OCI-LY7 (cell line): ENCODE data around the gene RIPPLY2. TPM values are rescaled to one million over a fixed set of nuclear protein-coding genes. Genes with fewer than 3 reads are reported as not detected.

Experiments used
- BruUV-seq: library from RNA; stranded (reverse); fragments of 400-500 nt; replicated peaks from 2 replicates; lab custom pipeline; 2021; lab: Mats Ljungman, UMichigan
- CTCF ChIA-PET: fragments of 300-600 bp; sonication (Branson Sonifier 250); formaldehyde crosslinking; loops from one replicate; lab custom pipeline; 2022; ENCODE audit warnings: antibody characterized with exemption; ENCODE audit not compliant: unreplicated experiment; lab: Charles Lee
- POLR2A ChIA-PET: fragments of 300-600 bp; sonication (Branson Sonifier 250); formaldehyde crosslinking; loops from one replicate; lab custom pipeline; 2022; ENCODE audit warnings: antibody characterized with exemption; lab: Charles Lee
- DNase-seq: peaks from one replicate; pipeline ENCODE4 v3.0.0-alpha.2; 2015; ENCODE audit warnings: low spot score
- H2AFZ ChIP-seq: fragments of 200-600 bp; sonication (generic), shearing (Covaris generic); 2 replicates; pipeline ENCODE4 v1.6.1; 2014; ENCODE audit warnings: mild to moderate bottlenecking, antibody characterized with exemption, low read length, moderate library complexity
- H3K27ac ChIP-seq: fragments of 200-600 bp; sonication (generic); 2 replicates; pipeline ENCODE4 v1.5.1; 2014; ENCODE audit warnings: mixed run types, low read depth, mild to moderate bottlenecking, moderate library complexity, low read length, inconsistent platforms; ENCODE audit not compliant: poor library complexity, severe bottlenecking
- H3K36me3 ChIP-seq: fragments of 200-600 bp; sonication (generic); 2 replicates; pipeline ENCODE4 v1.6.1; 2014; ENCODE audit warnings: mild to moderate bottlenecking, antibody characterized with exemption, low read length, moderate library complexity, mixed read lengths; ENCODE audit not compliant: insufficient read depth
- H3K4me1 ChIP-seq: fragments of 200-600 bp; sonication (generic); 2 replicates; pipeline ENCODE4 v1.5.1; 2014; ENCODE audit warnings: mild to moderate bottlenecking, low read length; ENCODE audit not compliant: insufficient read depth, poor library complexity, severe bottlenecking
- H3K4me2 ChIP-seq: fragments of 200-600 bp; sonication (generic); 2 replicates; pipeline ENCODE4 v1.6.1; 2014; ENCODE audit warnings: mild to moderate bottlenecking, low read length
- H3K4me3 ChIP-seq: fragments of 200-600 bp; sonication (generic); 2 replicates; pipeline ENCODE4 v1.5.1; 2014; ENCODE audit warnings: mild to moderate bottlenecking, low read depth, low read length; ENCODE audit not compliant: poor library complexity, severe bottlenecking
- H3K79me2 ChIP-seq: fragments of 200-600 bp; sonication (generic); 2 replicates; pipeline ENCODE4 v1.6.1; 2016; ENCODE audit warnings: low read depth, mild to moderate bottlenecking, low read length, moderate library complexity, mixed read lengths; ENCODE audit not compliant: insufficient read depth
- H3K9me2 ChIP-seq: fragments of 200-600 bp; sonication (generic); 2 replicates; pipeline ENCODE4 v1.6.1; 2016; ENCODE audit warnings: mild to moderate bottlenecking, low read length, mixed read lengths; ENCODE audit not compliant: insufficient read depth
- H3K9me3 ChIP-seq: fragments of 200-600 bp; sonication (generic); 2 replicates; pipeline ENCODE4 v1.6.1; 2014; ENCODE audit warnings: mild to moderate bottlenecking, mixed run types, low read length, mixed read lengths
- H4K20me1 ChIP-seq: fragments of 200-600 bp; sonication (generic); 2 replicates; pipeline ENCODE4 v1.6.1; 2014; ENCODE audit warnings: mild to moderate bottlenecking, antibody characterized with exemption, low read length, moderate library complexity, mixed read lengths; ENCODE audit not compliant: insufficient read depth
- EZH2phosphoT487 ChIP-seq: fragments of 200-600 bp; sonication (generic); IDR thresholded peaks from 2 replicates; pipeline ENCODE4 v1.6.1; 2018; ENCODE audit warnings: low read depth, borderline replicate concordance, mild to moderate bottlenecking, mixed run types, antibody characterized with exemption, low read length, moderate library complexity, mixed read lengths
- intact Hi-C: fragments of 100-400 bp; cut with micrococcal nuclease; formaldehyde crosslinking; loops from one replicate; pipeline ENCODE4 v1.10.0; 2022; ENCODE audit not compliant: unreplicated experiment
- total RNA-seq, 2 experiments: library from RNA; depleted of rRNA in 1 of 2; stranded (reverse); fragments of >200 nt in 1 of 2; shearing (Covaris generic) in 1 of 2; gene quantifications; 2 replicates each; pipeline ENCODE4 v1.2.3, GENCODE V29; 2014 to 2022
- TF ChIP-seq, protein P1 (sequence below): fragments of 200-600 bp; sonication (generic); conservative IDR thresholded peaks from 2 replicates; pipeline ENCODE4 v1.5.1; 2014; ENCODE audit warnings: mild to moderate bottlenecking, antibody characterized with exemption, low read length, moderate library complexity, mixed read lengths

The RIPPLY2 gene
- total RNA-seq, 2 experiments from 2014 or later = not detected

DNA sequence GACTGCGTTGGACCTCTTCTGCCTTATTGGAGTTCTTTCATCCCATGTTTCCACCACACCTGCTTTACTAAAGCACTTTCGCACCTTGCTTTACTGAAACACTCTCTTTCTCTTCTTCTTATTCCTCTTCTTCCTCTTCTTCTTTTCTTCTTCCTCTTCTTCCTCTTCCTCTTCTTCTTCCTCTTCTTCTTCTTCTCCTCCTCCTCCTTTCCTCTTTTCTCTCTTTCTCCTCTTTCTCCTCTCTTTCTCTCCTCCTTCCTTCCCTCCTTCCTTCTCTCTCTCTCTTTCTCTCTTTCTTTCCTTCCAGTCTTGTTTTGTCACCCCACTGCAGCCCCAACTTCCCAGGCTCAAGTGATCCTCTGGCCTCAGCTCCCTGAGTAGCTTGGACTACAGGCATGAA, 4.0 kb upstream of the RIPPLY2 start:
- no peaks in the 10 kb centered on the region for H3K79me2 ChIP-seq
- H3K36me3 ChIP-seq = no peaks in the 10 kb centered on the region
- DNase-seq = no peak
- POLR2A ChIA-PET = no interaction called here
- H3K9me3 ChIP-seq = no peaks in the 10 kb centered on the region
- no peaks in the 10 kb centered on the region for H3K9me2 ChIP-seq
- no peaks in the 10 kb centered on the region for H3K4me1 ChIP-seq
- CTCF ChIA-PET = no interaction called here
- intact Hi-C loops = no loop called here
- H4K20me1 ChIP-seq = no peaks in the 10 kb centered on the region
- H2AFZ ChIP-seq = no peak overlapping the region
- no peak overlapping the region for H3K4me3 ChIP-seq
- no peak overlapping the region for H3K4me2 ChIP-seq
- no peak overlapping the region for H3K27ac ChIP-seq
- BruUV-seq = no TSS peak
- no peak for TF ChIP-seq EZH2phosphoT487
- TF ChIP-seq, protein P1, sequence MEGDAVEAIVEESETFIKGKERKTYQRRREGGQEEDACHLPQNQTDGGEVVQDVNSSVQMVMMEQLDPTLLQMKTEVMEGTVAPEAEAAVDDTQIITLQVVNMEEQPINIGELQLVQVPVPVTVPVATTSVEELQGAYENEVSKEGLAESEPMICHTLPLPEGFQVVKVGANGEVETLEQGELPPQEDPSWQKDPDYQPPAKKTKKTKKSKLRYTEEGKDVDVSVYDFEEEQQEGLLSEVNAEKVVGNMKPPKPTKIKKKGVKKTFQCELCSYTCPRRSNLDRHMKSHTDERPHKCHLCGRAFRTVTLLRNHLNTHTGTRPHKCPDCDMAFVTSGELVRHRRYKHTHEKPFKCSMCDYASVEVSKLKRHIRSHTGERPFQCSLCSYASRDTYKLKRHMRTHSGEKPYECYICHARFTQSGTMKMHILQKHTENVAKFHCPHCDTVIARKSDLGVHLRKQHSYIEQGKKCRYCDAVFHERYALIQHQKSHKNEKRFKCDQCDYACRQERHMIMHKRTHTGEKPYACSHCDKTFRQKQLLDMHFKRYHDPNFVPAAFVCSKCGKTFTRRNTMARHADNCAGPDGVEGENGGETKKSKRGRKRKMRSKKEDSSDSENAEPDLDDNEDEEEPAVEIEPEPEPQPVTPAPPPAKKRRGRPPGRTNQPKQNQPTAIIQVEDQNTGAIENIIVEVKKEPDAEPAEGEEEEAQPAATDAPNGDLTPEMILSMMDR = no peak

DNA sequence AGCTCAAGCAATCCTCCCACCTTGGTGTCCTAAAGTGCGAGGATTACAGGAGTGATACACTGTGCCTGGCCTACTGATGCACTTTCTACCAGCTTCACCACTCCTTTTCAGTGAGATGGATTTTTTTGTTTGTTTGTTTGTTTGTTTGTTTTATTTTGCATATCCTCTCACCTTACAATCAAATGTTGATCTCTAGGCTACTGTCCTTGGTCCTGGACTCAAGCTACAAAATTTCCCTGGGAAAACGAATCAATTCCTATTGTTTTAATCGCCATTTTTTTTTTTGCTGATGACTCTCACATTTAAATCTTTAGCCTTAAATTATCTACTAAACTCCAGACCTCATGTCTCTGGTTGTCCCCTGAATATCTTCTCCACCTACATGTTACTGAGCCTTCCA, 3.5 kb upstream of the RIPPLY2 start:
- intact Hi-C loops = no loop called here
- no peaks in the 10 kb centered on the region for H4K20me1 ChIP-seq
- CTCF ChIA-PET = no interaction called here

DNA sequence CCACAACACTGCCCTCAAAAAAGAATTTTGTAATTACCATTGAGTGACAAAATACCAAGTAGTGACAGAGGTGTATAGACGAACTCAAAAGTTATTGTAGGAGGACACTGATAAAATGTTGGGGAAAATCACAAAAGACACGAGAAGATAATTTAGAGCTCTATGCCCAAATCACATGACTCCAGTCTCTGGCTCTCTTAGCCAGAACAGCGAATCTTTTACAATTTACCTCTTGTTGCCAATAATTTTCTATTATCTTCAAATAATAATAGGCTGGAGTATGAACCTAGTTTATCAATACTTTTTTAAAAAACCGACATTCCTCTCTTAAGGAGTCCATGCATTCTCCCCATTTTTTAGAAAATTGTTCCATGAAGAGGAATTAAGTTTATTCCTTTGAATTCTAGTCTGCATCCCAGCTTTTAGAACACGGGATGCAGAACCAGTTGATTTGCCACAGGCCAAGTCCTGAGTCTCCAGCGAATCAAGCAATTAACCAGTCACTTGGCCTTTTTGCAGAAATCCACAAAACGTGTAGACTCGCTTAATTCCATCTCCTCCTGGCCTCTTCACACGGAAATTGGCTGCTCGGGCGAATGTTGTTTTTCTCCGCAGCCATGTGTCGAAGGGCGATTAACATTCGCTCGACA, 507 bp upstream of the RIPPLY2 start:
- ChIA-PET CTCF (no interaction called here), POLR2A (no interaction called here)
- H3K79me2 ChIP-seq = no peaks in the 10 kb centered on the region
- no TSS peak for BruUV-seq
- H3K27ac ChIP-seq = no peak overlapping the region
- no peak overlapping the region for H3K4me3 ChIP-seq
- H3K4me1 ChIP-seq = no peaks in the 10 kb centered on the region
- no peak for TF ChIP-seq EZH2phosphoT487
- TF ChIP-seq, protein P1 = no peak
- H4K20me1 ChIP-seq = no peaks in the 10 kb centered on the region
- no peaks in the 10 kb centered on the region for H3K36me3 ChIP-seq
- H2AFZ ChIP-seq = no peak overlapping the region
- H3K9me3 ChIP-seq = no peaks in the 10 kb centered on the region
- H3K4me2 ChIP-seq = no peak overlapping the region
- H3K9me2 ChIP-seq = no peaks in the 10 kb centered on the region
- intact Hi-C loops = no loop called here
- no peak for DNase-seq

More for the DNA sequence above, 3.5 kb upstream of the RIPPLY2 start:
- Histone ChIP-seq H2AFZ (no peak overlapping the region), H3K79me2 (no peaks in the 10 kb centered on the region), H3K9me3 (no peaks in the 10 kb centered on the region), H3K4me1 (no peaks in the 10 kb centered on the region), H3K36me3 (no peaks in the 10 kb centered on the region), H3K27ac (no peak overlapping the region), H3K9me2 (no peaks in the 10 kb centered on the region), H3K4me3 (no peak overlapping the region), H3K4me2 (no peak overlapping the region)
- POLR2A ChIA-PET = no interaction called here
- DNase-seq = no peak
- no TSS peak for BruUV-seq
- TF ChIP-seq, protein P1 = no peak
- no peak for TF ChIP-seq EZH2phosphoT487
